ENCODE data around the gene SMNDC1. TPM values are rescaled to one million over a fixed set of nuclear protein-coding genes. Genes with fewer than 3 reads are reported as not detected.

Gene SMNDC1
- total RNA-seq (2022; extraction: Qiagen RNA extraction) = 43.8 to 54.0 TPM (median 46.1 TPM) in 5 replicates

GRCh38 chr10:110304780-110305421 lies at the start of gene SMNDC1:
Gene SMNDC1 (minus strand): TSS chr10:110304920. CDS start chr10:110303587, 1,333 bp downstream.

Other genes with a start within 250 kb of the SMNDC1 start
- 5.6 to 7.4 TPM (median 6.4 TPM) in 5 replicates for gene MXI1, start 97.3 kb downstream of the SMNDC1 start, total RNA-seq (2022; extraction: Qiagen RNA extraction)
- 81.6 to 136 TPM (median 112 TPM) in 5 replicates for gene DUSP5, start 193.0 kb upstream of the SMNDC1 start, total RNA-seq (2022; extraction: Qiagen RNA extraction)

Data from A549 treated with CORT108297 at 1 μM for 4 hours (cell line).